Measurements from ENCODE around the gene FAM163A. TPM values are rescaled to one million over a fixed set of nuclear protein-coding genes. Genes with fewer than 3 reads are reported as not detected.

Gene FAM163A
- polyA plus RNA-seq, 3 donors: not detected

GRCh38 chr1:179728271-179728670 lies 14.8 kb upstream of the FAM163A start:
- no CpG with 5 or more reads among the region's 2 CpGs for WGBS (ENCODE audit: insufficient coverage)

GRCh38 chr1:179729881-179730280 lies 13.2 kb upstream of the FAM163A start:
- 90% methylated on average over 3 of the region's 4 CpGs for WGBS (ENCODE audit: insufficient coverage)
- H3K4me3 ChIP-seq (replicated peaks in 1 of 3; ENCODE audit: low read depth in 2 of 3, low read length in 3 of 3): no peak overlapping the region
- Mint-ChIP-seq H3K36me3 (no peaks in the 10 kb centered on the region), H3K9me3 (no peaks in the 10 kb centered on the region), H3K27ac (no peak overlapping the region), H3K4me3 (no peak overlapping the region), H3K4me1 (no peaks in the 10 kb centered on the region), H3K27me3 (ENCODE audit: low read depth in 3 of 3) (peaks cover 0 to 5% (median 4%) of the 10 kb centered on the region in 3 donors)
- no peaks in the 10 kb centered on the region for H3K9me3 ChIP-seq (replicated peaks in 1 of 2; ENCODE audit: control insufficient read depth in 1 of 2, insufficient read depth in 1 of 2, low read length in 2 of 2)
- H3K9ac ChIP-seq (ENCODE audit: insufficient read depth, low read length, poor library complexity, severe bottlenecking): no peak overlapping the region
- no peaks in the 10 kb centered on the region for H4K20me1 ChIP-seq (ENCODE audit: insufficient read depth, low read length)
- intact Hi-C loops (cut with micrococcal nuclease): no loop called here
- H3K27ac ChIP-seq (ENCODE audit: low read depth in 1 of 2, low read length in 2 of 2): no peak overlapping the region
- peaks cover 8 to 16% of the 10 kb centered on the region in 2 donors for H3K27me3 ChIP-seq (ENCODE audit: control insufficient read depth in 2 of 2, insufficient read depth in 2 of 2, low read length in 2 of 2)
- H3K4me1 ChIP-seq (ENCODE audit: control insufficient read depth in 1 of 2, insufficient read depth in 2 of 2, low read length in 2 of 2): no peaks in the 10 kb centered on the region
- H3K36me3 ChIP-seq (replicated peaks in 1 of 2; ENCODE audit: control insufficient read depth in 1 of 2, insufficient read depth in 2 of 2, low read length in 2 of 2): no peaks in the 10 kb centered on the region
- H2AFZ ChIP-seq (ENCODE audit: insufficient read depth, low read depth, low read length, poor library complexity, severe bottlenecking): no peak overlapping the region
- no peak overlapping the region for H3K4me2 ChIP-seq (replicated peaks; ENCODE audit: extremely low read depth, low read length, poor library complexity, severe bottlenecking)
- H3K79me2 ChIP-seq (ENCODE audit: insufficient read depth, low read length): no peaks in the 10 kb centered on the region
- no peak for DNase-seq
- TF ChIP-seq, protein P1, sequence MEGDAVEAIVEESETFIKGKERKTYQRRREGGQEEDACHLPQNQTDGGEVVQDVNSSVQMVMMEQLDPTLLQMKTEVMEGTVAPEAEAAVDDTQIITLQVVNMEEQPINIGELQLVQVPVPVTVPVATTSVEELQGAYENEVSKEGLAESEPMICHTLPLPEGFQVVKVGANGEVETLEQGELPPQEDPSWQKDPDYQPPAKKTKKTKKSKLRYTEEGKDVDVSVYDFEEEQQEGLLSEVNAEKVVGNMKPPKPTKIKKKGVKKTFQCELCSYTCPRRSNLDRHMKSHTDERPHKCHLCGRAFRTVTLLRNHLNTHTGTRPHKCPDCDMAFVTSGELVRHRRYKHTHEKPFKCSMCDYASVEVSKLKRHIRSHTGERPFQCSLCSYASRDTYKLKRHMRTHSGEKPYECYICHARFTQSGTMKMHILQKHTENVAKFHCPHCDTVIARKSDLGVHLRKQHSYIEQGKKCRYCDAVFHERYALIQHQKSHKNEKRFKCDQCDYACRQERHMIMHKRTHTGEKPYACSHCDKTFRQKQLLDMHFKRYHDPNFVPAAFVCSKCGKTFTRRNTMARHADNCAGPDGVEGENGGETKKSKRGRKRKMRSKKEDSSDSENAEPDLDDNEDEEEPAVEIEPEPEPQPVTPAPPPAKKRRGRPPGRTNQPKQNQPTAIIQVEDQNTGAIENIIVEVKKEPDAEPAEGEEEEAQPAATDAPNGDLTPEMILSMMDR (IDR thresholded peaks at IDR 0.05): no peak

More at GRCh38 chr1:179728271-179728670, 14.8 kb upstream of the FAM163A start:
- Histone ChIP-seq H3K27ac (ENCODE audit: low read depth in 1 of 2, low read length in 2 of 2) (no peak overlapping the region), H3K4me1 (ENCODE audit: control insufficient read depth in 1 of 2, insufficient read depth in 2 of 2, low read length in 2 of 2) (no peaks in the 10 kb centered on the region), H4K20me1 (ENCODE audit: insufficient read depth, low read length) (no peaks in the 10 kb centered on the region), H3K27me3 (ENCODE audit: control insufficient read depth in 2 of 2, insufficient read depth in 2 of 2, low read length in 2 of 2) (peaks cover 8 to 16% of the 10 kb centered on the region in 2 donors), H3K9ac (ENCODE audit: insufficient read depth, low read length, poor library complexity, severe bottlenecking) (no peak overlapping the region), H3K4me3 (replicated peaks in 1 of 3; ENCODE audit: low read depth in 2 of 3, low read length in 3 of 3) (no peak overlapping the region), H3K4me2 (replicated peaks; ENCODE audit: extremely low read depth, low read length, poor library complexity, severe bottlenecking) (no peak overlapping the region), H3K36me3 (replicated peaks in 1 of 2; ENCODE audit: control insufficient read depth in 1 of 2, insufficient read depth in 2 of 2, low read length in 2 of 2) (no peaks in the 10 kb centered on the region), H3K79me2 (ENCODE audit: insufficient read depth, low read length) (no peaks in the 10 kb centered on the region), H2AFZ (ENCODE audit: insufficient read depth, low read depth, low read length, poor library complexity, severe bottlenecking) (no peak overlapping the region), H3K9me3 (replicated peaks in 1 of 2; ENCODE audit: control insufficient read depth in 1 of 2, insufficient read depth in 1 of 2, low read length in 2 of 2) (no peaks in the 10 kb centered on the region)
- no peak overlapping the region for H3K4me3 Mint-ChIP-seq
- DNase-seq: no peak
- H3K27me3 Mint-ChIP-seq (ENCODE audit: low read depth in 3 of 3): peaks cover 0 to 8% (median 4%) of the 10 kb centered on the region in 3 donors
- H3K9me3 Mint-ChIP-seq: peaks cover 0 to 3% (median 2%) of the 10 kb centered on the region in 7 donors
- TF ChIP-seq, protein P1 (IDR thresholded peaks at IDR 0.05): no peak
- no peaks in the 10 kb centered on the region for H3K4me1 Mint-ChIP-seq
- no peak overlapping the region for H3K27ac Mint-ChIP-seq
- no peaks in the 10 kb centered on the region for H3K36me3 Mint-ChIP-seq
- intact Hi-C loops (cut with micrococcal nuclease): no loop called here
